SK-N-SH (cell line): ENCODE data around the gene NLRP9.

Source experiments
- CTCF ChIP-seq: fragments of 200-600 bp; sonication (generic); IDR thresholded peaks from 2 replicates; pipeline ENCODE4 v1.6.1; 2017; ENCODE audit warnings: antibody characterized with exemption, mild to moderate bottlenecking, moderate library complexity
- EP300 ChIP-seq, 2 experiments: IDR thresholded peaks; 2 replicates each; pipeline versions ENCODE4 v1.4.0 to v1.6.1; 2012; ENCODE audit warnings: borderline replicate concordance in 1 of 2, low read depth in 1 of 2, low read length in 1 of 2
- IRF3 ChIP-seq: fragments of 150-350 bp; IDR thresholded peaks from 2 replicates; pipeline ENCODE4 v1.6.1; 2016; ENCODE audit warnings: mild to moderate bottlenecking, low read depth, low read length
- TAF1 ChIP-seq: IDR thresholded peaks from 2 replicates; pipeline ENCODE4 v1.6.1; 2012; ENCODE audit warnings: low read depth, mild to moderate bottlenecking, low read length, moderate library complexity, borderline replicate concordance
- TCF12 ChIP-seq: IDR thresholded peaks from 2 replicates; pipeline ENCODE4 v1.4.0; 2012
- YY1 ChIP-seq: IDR thresholded peaks from 2 replicates; pipeline ENCODE4 v1.4.0; 2012; ENCODE audit warnings: low read depth, mild to moderate bottlenecking

- TF ChIP-seq CTCF (no peak), YY1 (no peak), IRF3 (no peak), EP300 (IDR thresholded peaks at IDR 0.05; ENCODE audit: borderline replicate concordance in 1 of 2, low read depth in 1 of 2, low read length in 1 of 2) (no peak), TAF1 (no peak), TCF12 (no peak)
Measured at GRCh38 chr19:55692681-55693081, 45.5 kb downstream of the NLRP9 start.
